ENCODE results near the gene PPP1R13L.
"Not testable (repeated sequence)": the region's sequence is repeated elsewhere in the genome, so short reads cannot be mapped to it uniquely, and the experiment has no call there.

The PPP1R13L gene

GRCh38 chr19:45404557-45405434 lies at the start of gene PPP1R13L:
PPP1R13L (minus strand) TSS chr19:45405069; CDS start chr19:45398318, 6,751 bp downstream.
- peak; percentile 82 for DNase-seq

GRCh38 chr19:45451850-45452387 lies 47.0 kb upstream of the PPP1R13L start:
- no peak for DNase-seq

GRCh38 chr19:45451131-45451849 lies 46.4 kb upstream of the PPP1R13L start:
- DNase-seq: peak; percentile 56

GRCh38 chr19:45450012-45450333 lies 45.1 kb upstream of the PPP1R13L start:
- peak; percentile 57 for DNase-seq

GRCh38 chr19:45448887-45449299 lies 44.0 kb upstream of the PPP1R13L start:
- DNase-seq: no peak

- DNase-seq: no peak
These were observed 43.5 kb upstream of the PPP1R13L start for GRCh38 chr19:45448425-45448756.

GRCh38 chr19:45446944-45447343 lies 42.1 kb upstream of the PPP1R13L start:
- no peak for DNase-seq

- peak; percentile 82 for DNase-seq
These were observed 41.4 kb upstream of the PPP1R13L start for GRCh38 chr19:45446295-45446694.

- DNase-seq: no peak
These were observed 40.3 kb upstream of the PPP1R13L start for GRCh38 chr19:45445139-45445538.

- peak; percentile 88 for DNase-seq
These were observed 39.6 kb upstream of the PPP1R13L start for GRCh38 chr19:45444318-45445041.

GRCh38 chr19:45443462-45444317 lies 38.8 kb upstream of the PPP1R13L start:
- DNase-seq: peak; percentile 43

GRCh38 chr19:45442778-45443461 lies 38.1 kb upstream of the PPP1R13L start:
- DNase-seq: peak; percentile 85

- DNase-seq: no peak
These were observed 37.5 kb upstream of the PPP1R13L start for GRCh38 chr19:45442408-45442777.

GRCh38 chr19:45440873-45441654 lies 36.2 kb upstream of the PPP1R13L start:
- peak; percentile 23 for DNase-seq

GRCh38 chr19:45440259-45440638 lies 35.4 kb upstream of the PPP1R13L start:
- no peak for DNase-seq

GRCh38 chr19:45439569-45440258 lies 34.8 kb upstream of the PPP1R13L start:
- peak; percentile 87 for DNase-seq

GRCh38 chr19:45439190-45439568 lies 34.3 kb upstream of the PPP1R13L start:
- no peak for DNase-seq

- no peak for DNase-seq
These were observed 32.5 kb upstream of the PPP1R13L start for GRCh38 chr19:45437328-45437727.

GRCh38 chr19:45432543-45432942 lies 27.7 kb upstream of the PPP1R13L start:
- not testable (repeated sequence) for DNase-seq

GRCh38 chr19:45431008-45431407 lies 26.1 kb upstream of the PPP1R13L start:
- DNase-seq: peak; percentile 59
